Right atrium auricular region (tissue), 2 donors: ENCODE results near the gene PDIK1L. TPM values are rescaled to one million over a fixed set of nuclear protein-coding genes. Genes with fewer than 3 reads are reported as not detected.

ENCODE experiments used
- DNase-seq: peaks from one replicate; pipeline ENCODE4 v3.0.0-alpha.2; 2019; ENCODE audit warnings: low spot score
- H3K27ac ChIP-seq, 2 donors: fragments of 200-600 bp; sonication (generic); 1 replicate in 1 of 2; 2 replicates in 1 of 2; pipeline ENCODE4 v1.5.1; 2016 to 2019
- H3K27me3 ChIP-seq, 2 donors: fragments of 200-600 bp; sonication (generic); one replicate each; pipeline versions ENCODE4 v1.5.1 to v1.6.0; 2017 to 2019
- H3K36me3 ChIP-seq: fragments of 200-600 bp; sonication (generic); one replicate; pipeline ENCODE4 v1.5.1; 2016
- H3K4me1 ChIP-seq, 2 donors: fragments of 200-600 bp; sonication (generic); one replicate each; pipeline versions ENCODE4 v1.5.1 to v1.6.0; 2017 to 2019
- H3K4me3 ChIP-seq, 2 donors: fragments of 200-600 bp; sonication (generic); 1 replicate in 1 of 2; 2 replicates in 1 of 2; pipeline ENCODE4 v1.5.1; 2017 to 2019; ENCODE audit warnings: mild to moderate bottlenecking in 1 of 2, moderate library complexity in 1 of 2
- H3K9me3 ChIP-seq, 2 donors: fragments of 200-600 bp; sonication (generic); one replicate each; pipeline ENCODE4 v1.5.1; 2019
- total RNA-seq, 2 donors: library from RNA; depleted of rRNA; stranded (reverse); fragments of >200 nt; gene quantifications; one replicate each; pipeline ENCODE4 v1.1.0, GENCODE V29; 2016
- TF ChIP-seq, protein P1 (sequence below), 2 donors: fragments of 200-600 bp; sonication (generic); IDR thresholded peaks; one replicate each; pipeline ENCODE4 v1.5.1; 2019; ENCODE audit warnings: antibody characterized with exemption in 2 of 2

The PDIK1L gene
- total RNA-seq, 2 donors from 2014 or later, result 3.0 to 3.4 TPM

DNA sequence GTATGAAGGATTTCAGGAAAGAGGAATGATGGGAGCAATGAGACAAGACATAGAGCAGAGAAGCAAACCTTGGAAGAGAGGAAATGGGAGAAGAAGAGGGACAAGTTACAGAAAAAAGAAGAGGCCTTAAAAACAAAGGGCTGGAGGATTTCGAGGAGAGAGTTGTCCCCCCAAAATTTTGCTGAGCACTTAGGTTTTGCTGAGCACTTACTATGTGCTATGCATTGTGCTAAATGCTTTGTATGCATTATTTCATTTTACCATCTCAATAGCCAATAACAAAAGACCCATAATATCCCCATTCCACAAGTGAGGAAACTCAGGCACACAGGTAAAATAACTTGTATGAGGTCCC is 41.7 kb upstream of the PDIK1L start:
- no peak overlapping the region for H3K27ac ChIP-seq
- TF ChIP-seq, protein P1, sequence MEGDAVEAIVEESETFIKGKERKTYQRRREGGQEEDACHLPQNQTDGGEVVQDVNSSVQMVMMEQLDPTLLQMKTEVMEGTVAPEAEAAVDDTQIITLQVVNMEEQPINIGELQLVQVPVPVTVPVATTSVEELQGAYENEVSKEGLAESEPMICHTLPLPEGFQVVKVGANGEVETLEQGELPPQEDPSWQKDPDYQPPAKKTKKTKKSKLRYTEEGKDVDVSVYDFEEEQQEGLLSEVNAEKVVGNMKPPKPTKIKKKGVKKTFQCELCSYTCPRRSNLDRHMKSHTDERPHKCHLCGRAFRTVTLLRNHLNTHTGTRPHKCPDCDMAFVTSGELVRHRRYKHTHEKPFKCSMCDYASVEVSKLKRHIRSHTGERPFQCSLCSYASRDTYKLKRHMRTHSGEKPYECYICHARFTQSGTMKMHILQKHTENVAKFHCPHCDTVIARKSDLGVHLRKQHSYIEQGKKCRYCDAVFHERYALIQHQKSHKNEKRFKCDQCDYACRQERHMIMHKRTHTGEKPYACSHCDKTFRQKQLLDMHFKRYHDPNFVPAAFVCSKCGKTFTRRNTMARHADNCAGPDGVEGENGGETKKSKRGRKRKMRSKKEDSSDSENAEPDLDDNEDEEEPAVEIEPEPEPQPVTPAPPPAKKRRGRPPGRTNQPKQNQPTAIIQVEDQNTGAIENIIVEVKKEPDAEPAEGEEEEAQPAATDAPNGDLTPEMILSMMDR (IDR thresholded peaks at IDR 0.05), result no peak
- no peaks in the 10 kb centered on the region for H3K4me1 ChIP-seq

DNA sequence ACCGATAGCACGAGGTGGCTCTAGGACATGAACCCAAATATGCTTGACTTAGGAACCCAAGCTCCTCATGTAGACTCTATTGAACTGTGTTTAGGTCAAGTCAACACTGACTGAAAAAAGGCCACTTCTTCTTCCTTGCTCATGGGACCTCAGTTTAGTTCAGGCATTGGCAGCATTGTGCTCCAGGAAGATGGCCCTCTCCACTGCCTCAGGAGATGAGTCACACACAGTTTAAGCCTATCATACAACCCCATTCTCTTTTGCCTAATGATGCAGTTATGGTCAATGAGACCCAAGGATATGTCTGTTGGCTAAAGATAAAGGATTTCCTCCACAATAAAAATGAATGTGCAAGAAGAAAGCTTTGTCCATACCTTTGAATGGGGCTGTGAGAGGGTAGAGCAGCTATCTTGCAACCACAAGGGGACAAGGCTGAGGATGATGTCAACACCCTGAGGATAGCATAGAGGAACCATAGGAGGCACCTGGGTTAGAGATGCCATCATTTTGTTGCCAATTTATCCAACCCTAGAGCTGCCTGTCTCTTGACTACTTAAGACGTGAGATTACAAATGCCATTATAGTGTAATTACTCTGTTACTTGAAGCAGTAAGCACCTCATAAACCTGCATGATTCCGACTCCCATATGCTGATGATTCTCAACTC is 41.2 kb upstream of the PDIK1L start:
- peaks cover 11% of the 10 kb centered on the region for H3K36me3 ChIP-seq
- no peaks in the 10 kb centered on the region for H3K9me3 ChIP-seq
- H3K4me3 ChIP-seq, result no peak overlapping the region
- no peak overlapping the region for H3K27ac ChIP-seq
- H3K27me3 ChIP-seq, result no peaks in the 10 kb centered on the region
- TF ChIP-seq, protein P1 (IDR thresholded peaks at IDR 0.05), result no peak
- H3K4me1 ChIP-seq, result peaks cover 0 to 2% of the 10 kb centered on the region in 2 donors
- DNase-seq, result no peak

More for the DNA sequence above, 41.7 kb upstream of the PDIK1L start:
- H3K4me3 ChIP-seq, result no peak overlapping the region
- H3K9me3 ChIP-seq, result no peaks in the 10 kb centered on the region
- H3K36me3 ChIP-seq, result peaks cover 16% of the 10 kb centered on the region
- no peaks in the 10 kb centered on the region for H3K27me3 ChIP-seq
- DNase-seq, result no peak

DNA sequence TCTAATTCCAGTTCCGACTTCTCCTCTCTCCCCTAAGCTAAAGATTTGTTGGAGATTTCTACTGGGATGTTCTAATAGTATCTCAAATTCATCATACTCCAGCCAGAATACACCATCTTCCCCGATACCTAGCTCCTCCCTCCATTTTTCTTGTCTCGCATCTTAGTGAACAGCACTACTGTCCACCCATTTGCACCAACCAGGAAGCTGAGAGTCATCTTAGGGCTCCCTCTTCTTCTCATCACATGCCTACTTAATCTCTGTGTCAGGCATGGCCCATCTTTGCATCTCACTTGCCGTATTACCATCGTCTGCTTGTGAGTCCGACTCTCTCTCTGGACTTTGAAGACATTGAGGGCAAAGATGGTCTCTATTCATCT is 40.7 kb upstream of the PDIK1L start:
- DNase-seq, result no peak
- H3K36me3 ChIP-seq, result peaks cover 6% of the 10 kb centered on the region
- peaks cover 0 to 8% of the 10 kb centered on the region in 2 donors for H3K4me1 ChIP-seq
- TF ChIP-seq, protein P1 (IDR thresholded peaks at IDR 0.05), result no peak
- no peak overlapping the region for H3K27ac ChIP-seq
- H3K27me3 ChIP-seq, result no peaks in the 10 kb centered on the region
- no peak overlapping the region for H3K4me3 ChIP-seq
- H3K9me3 ChIP-seq, result no peaks in the 10 kb centered on the region

DNA sequence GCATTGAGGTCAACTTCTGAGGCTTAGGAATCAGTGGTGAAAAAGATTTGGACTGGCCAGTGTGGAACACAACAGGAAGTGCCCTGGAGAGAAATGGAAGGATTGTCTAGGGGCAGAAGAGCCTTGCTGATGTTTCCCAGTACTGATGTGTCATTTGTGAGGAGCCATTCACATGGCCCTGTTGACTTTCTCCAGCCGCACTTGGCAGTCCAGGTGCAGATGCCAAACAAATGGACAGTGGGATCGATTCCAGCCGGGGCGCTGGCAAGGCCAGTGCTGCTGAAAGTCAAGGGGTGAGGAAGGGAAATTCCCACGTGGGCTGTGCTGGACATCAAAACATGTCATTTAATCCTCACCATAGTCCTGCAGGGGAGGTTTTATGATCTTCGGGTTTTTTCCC is 39.3 kb upstream of the PDIK1L start:
- Histone ChIP-seq H3K4me3 (no peak overlapping the region), H3K9me3 (no peaks in the 10 kb centered on the region), H3K27me3 (no peaks in the 10 kb centered on the region), H3K27ac (peak overlapping the region; percentile 57 to 81), H3K4me1 (peaks cover 0 to 9% of the 10 kb centered on the region in 2 donors), H3K36me3 (no peaks in the 10 kb centered on the region)
- TF ChIP-seq, protein P1 (IDR thresholded peaks at IDR 0.05), result no peak
- no peak for DNase-seq

DNA sequence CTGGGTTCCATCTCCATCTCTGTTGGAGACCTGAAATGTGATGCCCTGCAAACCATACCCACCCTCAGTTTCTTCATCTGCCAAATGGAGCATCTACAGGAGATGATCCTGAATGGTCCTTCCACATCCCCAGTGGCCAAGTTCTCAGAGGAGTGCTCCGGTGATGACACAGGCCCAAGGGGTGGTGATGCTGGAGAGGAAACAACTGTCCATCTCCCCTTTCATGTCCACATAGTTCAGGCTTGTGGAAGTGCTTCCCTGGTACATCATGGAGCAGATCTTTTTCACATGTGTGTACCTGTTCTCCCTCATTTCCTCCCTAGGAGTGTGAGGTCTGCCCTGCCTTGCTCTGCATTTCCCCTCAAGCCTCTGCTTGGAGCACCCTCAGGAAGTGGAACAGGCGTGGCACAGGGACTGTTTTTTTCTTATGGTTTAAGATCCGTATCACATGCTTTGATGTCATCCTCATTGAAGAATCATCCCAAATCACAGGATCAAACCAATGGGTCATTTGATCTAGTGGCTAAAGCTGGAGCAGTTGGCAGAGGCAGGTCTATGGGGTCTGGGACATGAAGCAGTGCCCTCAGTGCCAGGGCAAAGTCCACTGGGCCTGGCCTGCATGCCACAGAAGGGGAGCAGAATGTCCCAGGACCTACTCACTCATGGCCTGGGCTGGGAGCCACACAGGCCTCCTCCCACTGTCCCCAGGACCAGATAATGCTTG is 36.0 kb upstream of the PDIK1L start:
- no peaks in the 10 kb centered on the region for H3K36me3 ChIP-seq
- H3K27ac ChIP-seq, result peak overlapping the region; percentile 37 to 58
- TF ChIP-seq, protein P1 (IDR thresholded peaks at IDR 0.05), result no peak
- peaks cover 0 to 26% of the 10 kb centered on the region in 2 donors for H3K4me1 ChIP-seq
- DNase-seq, result no peak
- H3K9me3 ChIP-seq, result no peaks in the 10 kb centered on the region
- no peak overlapping the region for H3K4me3 ChIP-seq
- H3K27me3 ChIP-seq, result no peaks in the 10 kb centered on the region
